LHCN-M2 (cell line): ENCODE data around the gene FAM222B. TPM values are rescaled to one million over a fixed set of nuclear protein-coding genes. Genes with fewer than 3 reads are reported as not detected.
A peak's percentile ranks its signal among the peaks of the same experiment; 100 is the strongest.
"Not testable (repeated sequence)": the region's sequence is repeated elsewhere in the genome, so short reads cannot be mapped to it uniquely, and the experiment has no call there.

ENCODE experiments used
- DNase-seq: peaks from one replicate; pipeline ENCODE4 v3.0.0-alpha.2; 2012; ENCODE audit warnings: low read depth
- total RNA-seq: library from RNA; depleted of rRNA; stranded (reverse); fragments of >200 nt; gene quantifications from 2 replicates; pipeline ENCODE4 v1.2.3, GENCODE V29; 2014

The FAM222B gene
- total RNA-seq, 1 experiment from 2014 or later = 18.0 TPM

DNA sequence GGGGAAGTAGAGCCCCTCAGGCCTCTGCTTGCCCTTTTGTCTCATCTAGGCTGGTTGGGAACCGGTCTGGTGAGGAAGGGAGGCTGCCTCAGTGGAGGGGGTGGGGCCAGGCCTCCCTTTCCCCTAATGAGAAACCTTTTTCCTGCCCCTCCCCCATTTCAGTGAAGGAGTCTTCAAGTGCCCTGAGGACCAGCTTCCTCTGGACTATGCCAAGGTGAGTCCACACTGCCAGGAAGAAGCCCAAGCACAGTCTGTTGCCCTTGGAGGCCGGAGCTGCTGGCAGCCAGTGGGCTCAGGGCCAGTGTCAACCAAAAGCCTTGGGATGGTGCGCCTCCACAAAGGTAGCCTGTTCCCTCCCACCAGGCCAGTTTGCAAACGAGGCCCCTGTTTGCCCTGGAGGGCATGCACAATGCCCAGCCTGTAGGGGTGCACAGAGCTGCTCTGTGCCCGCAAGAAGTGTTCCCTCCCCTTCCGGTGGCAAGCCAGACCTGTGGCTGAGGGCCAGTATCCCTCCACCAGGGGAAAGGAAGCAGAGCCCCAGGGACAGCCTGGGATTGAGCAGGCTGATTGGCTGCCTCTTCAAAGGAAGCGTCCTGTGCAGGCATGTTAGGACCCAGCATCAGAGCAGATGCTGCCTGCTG is 95.4 kb downstream of the FAM222B start:
- no peak for DNase-seq

DNA sequence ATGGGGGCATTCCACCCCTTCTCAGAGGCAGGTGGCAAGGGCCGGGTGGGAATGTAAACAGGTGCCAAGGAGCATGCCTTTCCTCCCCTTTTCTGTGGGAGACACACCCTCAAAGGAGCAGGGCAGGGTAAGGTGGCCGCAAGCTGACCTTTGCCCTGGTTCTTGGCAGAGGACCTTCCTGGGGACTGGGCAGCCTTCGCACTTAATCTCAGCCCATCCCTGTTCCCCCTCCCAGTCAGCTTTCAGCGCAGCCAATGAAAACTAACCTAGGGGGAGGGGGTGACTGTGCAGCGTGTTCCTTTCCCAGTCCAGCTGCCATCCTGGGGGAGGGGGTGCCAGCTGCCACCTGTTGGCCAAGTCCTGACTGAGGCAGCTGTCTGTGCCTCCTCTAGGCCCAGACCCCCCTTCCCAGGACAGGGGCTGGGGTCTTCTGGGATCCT is 96.0 kb downstream of the FAM222B start:
- DNase-seq = peak; percentile 95

DNA sequence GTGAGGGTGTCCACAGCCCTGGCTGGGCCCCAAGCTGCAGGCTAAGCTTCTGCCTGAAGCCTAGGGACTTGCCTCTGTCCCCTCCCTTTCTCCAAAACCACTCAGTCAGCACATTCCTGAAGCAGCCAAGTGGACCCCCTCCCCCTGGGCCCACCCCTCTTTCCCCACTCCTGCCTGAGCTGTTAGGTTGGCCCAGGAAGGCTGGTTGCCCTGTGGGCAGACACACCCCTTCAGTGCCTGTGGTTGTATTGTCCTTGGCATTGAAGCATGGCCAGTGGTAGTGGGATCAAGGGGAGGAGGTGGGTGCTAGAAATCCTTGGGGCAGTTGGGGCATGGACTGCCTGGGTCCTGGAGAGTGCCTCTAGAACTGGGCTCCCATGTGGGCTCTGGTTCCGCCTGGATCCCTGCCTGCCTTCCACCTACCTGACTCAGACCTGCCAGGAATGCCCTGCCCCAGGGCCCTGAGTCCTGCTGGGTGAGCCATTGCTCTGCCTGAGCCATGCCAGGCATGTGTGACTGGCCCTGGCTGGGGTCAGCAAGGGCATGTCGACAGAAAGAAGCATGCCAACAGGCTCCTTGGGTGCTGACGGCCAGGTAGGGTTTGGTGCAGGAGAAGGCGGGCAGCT is 96.7 kb downstream of the FAM222B start:
- DNase-seq = no peak

DNA sequence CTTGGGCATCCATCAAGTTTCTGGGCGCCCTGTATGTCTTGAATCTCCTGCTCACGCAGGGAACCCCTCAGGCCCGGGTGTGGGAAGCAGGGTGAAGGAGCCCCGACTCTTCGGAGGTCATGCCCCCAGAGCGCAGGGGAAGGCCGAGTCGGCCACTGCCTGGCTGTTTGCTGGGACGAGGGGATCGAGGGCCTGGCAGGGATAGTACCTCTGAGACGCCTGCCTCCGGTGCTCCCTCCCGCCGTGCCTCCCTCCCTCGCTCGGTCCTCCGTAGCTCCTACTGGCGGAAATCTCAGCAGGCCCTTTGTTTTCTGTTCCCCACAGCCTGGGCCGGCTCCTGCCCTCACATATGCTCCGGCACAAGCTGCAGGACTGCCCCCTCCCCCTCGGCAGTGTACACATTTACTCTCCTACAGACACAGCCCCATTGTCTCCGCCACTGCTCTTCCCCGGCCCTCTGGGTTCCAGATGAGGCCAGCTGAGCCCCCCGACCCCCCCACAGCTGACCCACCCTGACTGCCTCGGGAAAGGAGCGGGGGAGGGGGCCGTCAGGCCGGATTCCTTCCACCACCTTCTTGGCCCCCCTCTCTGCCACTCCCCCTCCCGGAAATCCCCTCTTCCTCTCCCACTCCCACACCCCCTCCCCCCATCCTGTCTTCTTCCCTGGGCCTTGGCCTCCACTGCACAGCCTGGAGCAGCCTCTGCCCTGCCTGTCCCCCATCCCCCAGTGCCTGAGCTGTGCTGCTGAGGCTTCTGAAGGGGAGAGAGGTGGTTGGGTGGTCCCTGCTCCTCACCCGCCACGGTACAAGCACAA is 97.4 kb downstream of the FAM222B start:
- no peak for DNase-seq

DNA sequence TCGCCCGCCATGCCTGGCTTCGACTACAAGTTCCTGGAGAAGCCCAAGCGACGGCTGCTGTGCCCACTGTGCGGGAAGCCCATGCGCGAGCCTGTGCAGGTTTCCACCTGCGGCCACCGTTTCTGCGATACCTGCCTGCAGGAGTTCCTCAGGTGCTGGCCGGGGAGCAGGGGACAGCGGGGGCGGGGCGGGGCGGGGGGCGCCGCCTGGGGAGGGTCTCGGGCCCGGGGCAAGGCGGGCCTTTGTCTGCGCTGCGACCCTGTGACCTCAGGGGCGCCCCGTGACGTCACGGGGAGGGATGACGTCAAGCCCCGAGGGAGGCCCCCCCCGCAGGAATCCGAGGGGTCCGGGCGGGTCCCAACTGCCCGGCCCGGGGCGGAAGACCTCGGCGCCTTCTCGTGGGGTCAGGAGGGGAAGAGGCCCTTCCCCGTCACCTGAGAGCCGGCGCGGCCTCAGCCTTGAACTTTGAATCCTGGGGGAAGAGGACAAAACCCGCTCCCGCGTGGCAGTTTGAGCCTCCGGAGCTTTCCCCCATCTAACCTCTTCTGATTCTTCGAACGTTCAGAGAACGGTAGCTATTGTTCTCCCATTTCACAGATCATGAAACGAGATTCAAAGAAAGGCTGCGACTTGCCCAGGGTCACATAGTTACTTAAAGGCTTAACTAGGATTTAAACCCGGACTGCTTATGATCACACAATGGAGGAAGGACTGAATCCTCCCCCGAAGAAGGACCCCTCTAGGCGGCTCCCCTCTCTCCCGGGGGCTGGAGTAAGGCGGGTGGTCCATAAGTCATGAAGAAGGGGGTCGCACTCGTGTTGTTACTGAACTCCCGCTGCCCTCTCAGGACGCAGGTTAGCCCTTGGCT is 98.3 kb downstream of the FAM222B start:
- DNase-seq = peak; percentile 58

DNA sequence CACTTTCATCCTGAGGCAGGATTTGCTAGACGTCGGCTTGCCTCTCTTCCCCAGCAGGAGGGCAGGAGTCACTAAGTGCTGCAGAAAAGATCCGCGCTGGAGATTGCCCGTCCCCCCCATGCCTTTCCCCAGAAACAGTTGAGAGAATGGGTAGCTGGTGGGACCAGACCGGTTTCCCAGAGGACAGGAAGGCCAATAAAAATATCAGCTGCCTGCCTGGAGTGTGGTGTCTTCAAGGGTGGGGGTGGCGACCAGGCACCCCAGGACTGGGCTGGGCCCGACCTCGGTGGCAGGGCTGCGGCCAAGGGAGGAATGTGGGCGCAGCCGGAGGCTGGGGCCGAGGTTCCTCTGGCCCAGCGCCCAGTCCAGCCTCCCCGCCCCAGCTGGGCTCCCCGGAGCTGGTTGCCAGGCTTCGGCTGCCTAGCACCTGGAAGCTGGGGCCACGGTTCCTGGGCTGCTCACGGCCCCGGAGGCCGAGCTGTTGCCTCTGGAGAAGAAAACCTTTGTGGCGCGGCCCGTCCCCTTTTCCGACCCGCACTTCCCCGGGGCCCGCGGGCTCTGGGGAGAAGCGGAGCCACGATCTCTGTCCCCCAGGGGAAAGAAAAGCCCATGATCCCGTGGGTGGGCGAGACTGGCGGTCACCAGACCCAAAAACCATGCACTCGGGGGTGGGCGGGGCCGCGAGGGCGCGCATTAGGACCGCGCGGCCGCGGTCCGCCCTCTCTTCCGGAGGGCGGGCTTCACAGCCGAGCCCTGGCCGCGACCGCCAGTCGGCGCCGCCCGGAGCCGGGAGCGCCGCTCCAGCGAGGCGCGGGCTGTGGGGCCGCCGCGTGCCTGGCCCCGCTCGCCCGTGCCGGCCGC is 99.1 kb downstream of the FAM222B start, which contains the start of gene TRAF4:
Gene TRAF4 (plus strand): TSS at position 769 of the 861 bp plus-strand sequence. CDS start 102 bp downstream, outside the sequence.
- peak; percentile 92 for DNase-seq

- DNase-seq = no peak
Measured at GRCh38 chr17:28741358-28742349, 100.9 kb downstream of the FAM222B start.

GRCh38 chr17:28740406-28741357 is 101.9 kb downstream of the FAM222B start:
- DNase-seq = no peak

- no peak for DNase-seq
Measured at GRCh38 chr17:28738680-28739384, 103.8 kb downstream of the FAM222B start.

GRCh38 chr17:28737770-28738679 is 104.6 kb downstream of the FAM222B start:
- DNase-seq = no peak

DNA sequence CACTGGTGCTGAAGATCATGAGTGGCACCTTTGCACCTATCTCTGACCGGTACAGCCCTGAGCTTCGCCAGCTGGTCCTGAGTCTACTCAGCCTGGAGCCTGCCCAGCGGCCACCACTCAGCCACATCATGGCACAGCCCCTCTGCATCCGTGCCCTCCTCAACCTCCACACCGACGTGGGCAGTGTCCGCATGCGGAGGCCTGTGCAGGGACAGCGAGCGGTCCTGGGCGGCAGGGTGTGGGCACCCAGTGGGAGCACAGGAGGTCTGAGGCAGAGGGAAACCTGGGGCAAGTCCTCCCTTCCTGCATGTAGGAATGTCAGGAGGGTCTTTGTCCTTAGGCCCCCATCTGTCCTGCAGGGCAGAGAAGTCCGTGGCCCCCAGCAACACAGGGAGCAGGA is 105.3 kb downstream of the FAM222B start:
- DNase-seq = no peak

GRCh38 chr17:28735913-28736769 is 106.4 kb downstream of the FAM222B start:
- DNase-seq = not testable (repeated sequence)

DNA sequence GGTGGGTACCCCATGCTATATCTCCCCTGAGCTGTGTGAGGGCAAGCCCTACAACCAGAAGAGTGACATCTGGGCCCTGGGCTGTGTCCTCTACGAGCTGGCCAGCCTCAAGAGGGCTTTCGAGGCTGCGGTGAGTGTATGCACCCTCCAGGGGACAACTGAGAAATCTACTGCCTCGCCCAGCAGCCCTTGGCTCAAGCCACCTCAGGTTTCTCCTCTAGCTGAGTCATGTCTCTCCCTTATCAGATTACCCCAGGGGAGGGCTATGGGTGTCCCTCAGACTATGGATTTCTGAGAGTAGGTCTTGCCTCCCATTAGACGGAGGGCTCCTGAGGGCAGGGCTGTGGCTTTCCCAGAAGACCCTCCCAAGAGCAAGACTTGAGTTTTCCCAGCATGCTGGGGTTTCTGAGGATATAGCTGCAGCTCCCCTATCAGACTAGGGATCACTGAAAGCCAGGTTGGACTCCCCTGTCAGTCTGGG is 107.3 kb downstream of the FAM222B start:
- no peak for DNase-seq

DNA sequence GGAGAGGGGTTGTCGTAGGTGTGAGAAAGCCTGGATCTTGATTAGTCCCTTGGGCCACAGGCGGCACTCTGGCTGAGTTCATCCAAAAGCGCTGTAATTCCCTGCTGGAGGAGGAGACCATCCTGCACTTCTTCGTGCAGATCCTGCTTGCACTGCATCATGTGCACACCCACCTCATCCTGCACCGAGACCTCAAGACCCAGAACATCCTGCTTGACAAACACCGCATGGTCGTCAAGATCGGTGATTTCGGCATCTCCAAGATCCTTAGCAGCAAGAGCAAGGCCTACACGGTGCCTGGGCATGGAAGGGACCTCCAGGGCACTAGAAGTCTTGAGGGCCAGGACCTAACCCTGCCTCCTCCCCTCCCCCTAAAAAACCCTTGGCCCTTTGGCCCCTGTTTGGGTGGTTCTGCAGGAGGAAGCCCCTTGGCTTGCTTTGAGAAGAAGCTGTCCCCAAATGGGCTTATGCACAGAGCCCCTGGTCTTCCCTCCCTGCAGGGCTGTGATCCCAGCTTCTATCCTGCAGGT is 107.8 kb downstream of the FAM222B start:
- DNase-seq = no peak

GRCh38 chr17:28733346-28733745 is 109.2 kb downstream of the FAM222B start:
- DNase-seq = no peak
